ENCODE data around the gene APRT. TPM values are rescaled to one million over a fixed set of nuclear protein-coding genes. Genes with fewer than 3 reads are reported as not detected.

The APRT gene
- total and polyA plus RNA-seq, 2 of the 4 experiments (the other 2 are of a cell fraction), result 40.5 to 157 TPM

- H2AFZ ChIP-seq (replicated peaks; ENCODE audit: low read length, poor library complexity), result no peak overlapping the region
- no peak overlapping the region for H3K9ac ChIP-seq (ENCODE audit: low read depth, low read length)
- no TSS peak for BruUV-seq (replicated peaks)
- TF ChIP-seq POLR2A (IDR thresholded peaks at IDR 0.05; ENCODE audit: low read depth, low read length) (no peak), CEBPB (IDR thresholded peaks at IDR 0.05; ENCODE audit: low read depth, low read length) (no peak), RAD21 (IDR thresholded peaks at IDR 0.05; ENCODE audit: low read length) (no peak), NFE2L2 (IDR thresholded peaks at IDR 0.05; ENCODE audit: low read depth, low read length) (no peak), CHD1 (IDR thresholded peaks at IDR 0.05; ENCODE audit: low read depth, low read length) (no peak), RCOR1 (IDR thresholded peaks at IDR 0.05; ENCODE audit: insufficient replicate concordance, low read length) (no peak), MAFK (IDR thresholded peaks at IDR 0.05; ENCODE audit: low read depth, low read length) (no peak), SMC3 (IDR thresholded peaks at IDR 0.05; ENCODE audit: low read depth, low read length) (no peak), USF2 (IDR thresholded peaks at IDR 0.05; ENCODE audit: low read depth, low read length) (no peak), CTCF (conservative IDR thresholded peaks at IDR 0.05; ENCODE audit: low read depth, low read length) (no peak), ELK1 (IDR thresholded peaks at IDR 0.05; ENCODE audit: borderline replicate concordance, low read depth, low read length) (no peak), MXI1 (IDR thresholded peaks at IDR 0.05; ENCODE audit: borderline replicate concordance, low read depth, low read length) (no peak), FOS (IDR thresholded peaks at IDR 0.05; ENCODE audit: low read depth, low read length) (no peak), BHLHE40 (IDR thresholded peaks at IDR 0.05; ENCODE audit: low read depth, low read length) (no peak), RFX5 (IDR thresholded peaks at IDR 0.05; ENCODE audit: low read depth, low read length) (no peak), MAZ (IDR thresholded peaks at IDR 0.05; ENCODE audit: borderline replicate concordance, low read depth, low read length) (no peak)
- H2BK15ac ChIP-seq (ENCODE audit: low read depth, low read length), result no peak overlapping the region
- in situ Hi-C loops (cut with MboI; ENCODE audit: low sequenced_read_pairs) (no loop called here), dilution Hi-C loops (cut with HindIII; ENCODE audit: low sequenced_read_pairs, unreplicated experiment) (no loop called here), intact Hi-C loops (cut with micrococcal nuclease) (no loop called here)
- no peaks in the 10 kb centered on the region for H3K9me3 ChIP-seq (ENCODE audit: control insufficient read depth, insufficient read depth, low read length)
- no peak overlapping the region for H3K4me2 ChIP-seq (ENCODE audit: low read depth, low read length)
- peaks cover 4% of the 10 kb centered on the region; the same call in 1 of the 2 replicates for H4K20me1 ChIP-seq (ENCODE audit: insufficient read depth, low read length)
- DNase-seq (no peak), ATAC-seq (ENCODE audit: low read depth) (no peak)
- H3K14ac ChIP-seq (replicated peaks; ENCODE audit: low read depth, low read length), result no peak overlapping the region
- no peak overlapping the region for H4K91ac ChIP-seq (ENCODE audit: insufficient read depth, low read depth, low read length)
- H2BK5ac ChIP-seq (ENCODE audit: low read depth, low read length, poor library complexity, severe bottlenecking), result no peak overlapping the region
- H4K8ac ChIP-seq (ENCODE audit: low read depth in 2 of 2, low read length in 2 of 2), result no peak overlapping the region
- H2BK120ac ChIP-seq (ENCODE audit: low read depth, low read length), result no peak overlapping the region
- no peak overlapping the region for H3K56ac ChIP-seq (ENCODE audit: extremely low read depth, insufficient read depth, low read length)
- no peak overlapping the region for H2AK5ac ChIP-seq (ENCODE audit: low read depth, low read length)
- H3K36me3 ChIP-seq (ENCODE audit: control insufficient read depth, insufficient read depth, low read length), result peaks cover 19% of the 10 kb centered on the region; the same call in 1 of the 2 replicates
- H3K23ac ChIP-seq (ENCODE audit: low read depth, low read length), result no peak overlapping the region
- H2AK9ac ChIP-seq (replicated peaks; ENCODE audit: low read depth, low read length, poor library complexity), result no peak overlapping the region
- H3K9me1 ChIP-seq (ENCODE audit: insufficient read depth, low read length), result no peaks in the 10 kb centered on the region
- CTCF ChIA-PET, result no interaction called here
- H3K79me1 ChIP-seq (ENCODE audit: low read depth in 1 of 2, low read length in 2 of 2), result no peaks in the 10 kb centered on the region
- H3K18ac ChIP-seq (ENCODE audit: low read depth, low read length), result no peak overlapping the region
- no peak overlapping the region for H2BK20ac ChIP-seq (ENCODE audit: low read depth, low read length)
- no peaks in the 10 kb centered on the region for H3K27me3 ChIP-seq (ENCODE audit: control insufficient read depth, insufficient read depth, low read length)
- 100% methylated on average over 9 of the region's 13 CpGs; no CpG with 5 or more reads in 1 of the 2 experiments for WGBS, 2 experiments (ENCODE audit: extremely low coverage in 2 of 2, insufficient read length in 1 of 2)
- H3K4ac ChIP-seq (ENCODE audit: low read depth, low read length), result no peak overlapping the region
- peaks cover 4% of the 10 kb centered on the region; the same call in 1 of the 2 replicates for H3K4me1 ChIP-seq (ENCODE audit: control insufficient read depth, insufficient read depth, low read length)
- POLR2A ChIA-PET (ENCODE audit: unreplicated experiment), result no interaction called here
- H4K5ac ChIP-seq (ENCODE audit: low read depth, low read length), result no peak overlapping the region
- no peak overlapping the region for H3K27ac ChIP-seq (ENCODE audit: insufficient read depth, low read length)
- H3K4me3 ChIP-seq (ENCODE audit: insufficient read depth, low read depth, low read length), result no peak overlapping the region
Measured at GRCh38 chr16:88833086-88833485, 21.4 kb upstream of the APRT start.

Measured in IMR-90 (cell line).